NK-92 treated with Interleukin-12 subunit alpha and Interleukin-12 subunit beta, amount 100 ng/mL, for 24 hours (cell line): ENCODE results near the gene SIRPG.
"Not testable (repeated sequence)": the region's sequence is repeated elsewhere in the genome, so short reads cannot be mapped to it uniquely, and the experiment has no call there.

Experiments
- DNase-seq: peaks from one replicate; lab custom pipeline; 2025; lab: John Stamatoyannopoulos, UW

Gene SIRPG

DNA sequence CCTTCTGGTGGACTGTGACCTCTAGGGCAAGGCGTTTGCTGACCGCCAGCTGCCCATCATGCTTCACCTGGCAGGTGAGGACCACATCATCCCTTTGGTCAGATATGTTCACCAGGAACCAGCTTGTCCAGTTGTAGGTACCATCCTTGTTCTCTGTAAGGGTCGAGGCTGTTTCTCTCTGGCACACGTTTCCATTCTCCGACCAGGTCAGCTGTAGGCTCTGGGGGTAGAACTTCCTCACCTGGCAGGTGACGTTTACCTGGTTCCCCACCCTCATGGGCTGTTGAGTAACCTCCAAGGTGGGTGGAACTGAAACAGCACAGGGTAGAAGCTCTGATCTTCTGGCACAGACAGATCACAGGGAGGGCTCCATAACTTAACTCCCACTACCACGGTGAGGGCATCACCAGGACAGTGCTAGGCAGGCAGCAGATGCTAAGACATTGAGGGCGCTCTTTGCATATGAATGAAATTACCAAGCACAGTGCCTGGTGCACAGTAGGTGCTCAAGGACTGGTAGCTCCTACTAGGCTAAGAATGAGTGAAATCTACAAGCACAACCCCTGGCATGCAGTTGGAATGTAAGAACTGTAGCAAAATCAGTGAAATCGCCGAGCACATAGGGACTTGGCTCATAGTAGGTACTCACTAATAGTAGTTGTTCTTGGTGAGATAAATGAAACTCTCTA, 22.1 kb downstream of the SIRPG start:
- no peak for DNase-seq

DNA sequence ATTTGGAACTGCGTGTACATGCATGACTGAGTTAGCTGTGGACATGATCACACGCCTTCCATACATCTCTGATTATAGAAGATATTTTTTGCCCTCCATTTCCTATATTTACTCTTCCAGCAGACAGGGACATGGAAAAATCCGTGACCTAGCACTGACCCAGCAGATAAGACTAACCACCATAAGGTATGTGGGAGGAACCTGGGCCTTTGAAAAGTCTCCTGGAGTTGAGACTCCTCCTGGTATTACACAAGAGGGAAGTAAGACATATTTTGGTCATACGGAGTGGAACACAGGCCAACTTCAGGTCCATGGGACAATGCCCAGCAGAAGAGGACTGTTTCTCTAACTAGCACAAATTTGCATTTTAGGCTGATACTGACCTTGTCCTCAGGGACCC, 24.0 kb downstream of the SIRPG start:
- no peak for DNase-seq

DNA sequence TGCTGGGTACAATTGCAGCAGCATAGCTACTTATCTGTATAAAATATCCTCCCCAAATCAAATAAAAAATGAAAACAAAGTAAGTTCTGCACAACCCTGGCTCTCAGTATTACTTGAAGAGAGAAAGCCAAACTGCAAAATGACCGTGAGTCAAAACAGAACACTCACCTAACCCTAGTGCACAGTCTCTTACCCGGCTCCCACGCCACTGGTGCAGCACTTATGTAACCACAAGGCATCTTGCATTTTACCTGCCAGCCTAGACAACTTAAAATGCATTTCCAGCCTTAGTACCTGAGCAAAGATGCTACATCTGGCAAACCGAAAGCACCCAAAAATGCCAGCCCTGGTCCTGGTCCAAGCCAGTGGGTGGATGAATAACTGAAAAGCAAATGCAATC, 25.4 kb downstream of the SIRPG start:
- DNase-seq: no peak

DNA sequence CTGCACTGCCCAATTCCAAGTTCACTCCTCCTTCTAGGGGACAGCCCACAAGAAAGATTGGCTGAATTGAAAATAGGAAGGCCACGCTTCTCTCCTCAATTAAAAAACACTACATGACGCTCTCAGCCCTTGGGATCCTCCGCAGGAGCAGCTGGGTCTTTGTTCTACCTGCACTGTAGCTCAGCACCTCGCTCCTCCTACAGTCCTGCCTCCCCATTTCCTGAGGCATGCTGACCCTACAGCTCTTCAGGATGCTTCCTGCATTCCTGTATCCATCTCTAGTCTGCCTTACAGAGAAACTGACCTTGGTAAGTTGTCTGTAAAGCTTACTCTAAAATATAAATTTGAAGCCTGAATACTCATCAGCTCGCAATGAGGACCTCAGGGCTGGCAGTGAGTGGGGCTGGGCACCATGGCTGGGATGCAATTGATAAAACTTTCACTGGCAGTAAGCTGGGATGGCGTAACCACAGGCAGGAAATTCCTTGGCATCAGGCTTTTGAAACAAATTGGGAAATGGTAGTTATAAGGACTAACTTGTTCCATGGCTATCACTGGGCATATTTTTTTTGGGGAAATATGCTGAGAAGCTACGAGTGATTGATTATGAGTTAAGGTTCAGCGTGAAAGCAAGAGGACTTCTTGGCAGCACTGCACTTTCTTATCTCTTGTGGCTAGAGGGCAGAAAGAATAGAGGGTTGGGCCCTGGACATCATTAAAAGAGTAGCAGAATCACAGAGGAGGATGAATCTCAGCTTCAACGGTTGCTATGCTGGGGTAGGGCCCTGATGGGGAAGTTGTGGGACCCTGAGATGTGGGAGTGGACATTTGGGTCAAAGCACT, 26.0 kb downstream of the SIRPG start:
- no peak for DNase-seq

DNA sequence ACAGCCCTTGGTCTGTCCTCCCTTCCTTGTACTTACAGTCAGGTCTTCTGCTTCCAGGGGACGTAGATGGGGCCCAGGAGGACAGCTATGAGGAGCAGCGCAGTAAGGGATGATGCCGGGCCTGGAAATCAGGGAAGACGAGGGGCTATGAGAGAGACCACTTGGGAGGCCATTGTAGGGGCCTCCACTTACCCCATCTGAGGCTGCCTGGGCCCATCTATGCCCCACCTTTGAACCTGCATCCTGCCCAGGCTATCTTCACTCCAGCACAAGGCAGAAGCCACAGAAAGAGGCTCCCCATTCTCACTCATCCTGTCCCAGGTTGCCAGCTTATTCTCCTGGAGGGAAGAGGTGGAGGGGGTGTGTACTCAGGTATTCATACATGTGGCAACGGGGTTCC, 27.4 kb downstream of the SIRPG start:
- no peak for DNase-seq

DNA sequence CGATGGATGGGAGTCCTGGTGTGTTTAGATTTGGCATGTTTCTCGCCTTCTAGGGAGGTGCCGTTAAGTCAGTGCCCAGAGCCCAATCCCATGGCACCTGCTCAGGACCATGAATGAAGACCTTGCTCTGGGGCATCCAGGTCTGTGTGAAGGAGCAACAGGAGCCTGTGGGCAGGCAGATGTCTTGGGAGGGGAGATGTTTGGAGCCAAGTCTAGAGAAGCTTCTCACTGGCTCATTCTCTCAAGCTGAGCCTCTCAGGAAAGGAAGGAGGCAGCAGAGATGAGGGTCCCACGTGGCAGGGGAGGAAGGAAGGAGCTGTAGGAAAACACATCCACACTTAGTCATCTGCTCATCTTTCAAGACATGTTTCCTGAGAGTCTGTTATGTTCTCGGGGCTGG, 28.3 kb downstream of the SIRPG start:
- no peak for DNase-seq

DNA sequence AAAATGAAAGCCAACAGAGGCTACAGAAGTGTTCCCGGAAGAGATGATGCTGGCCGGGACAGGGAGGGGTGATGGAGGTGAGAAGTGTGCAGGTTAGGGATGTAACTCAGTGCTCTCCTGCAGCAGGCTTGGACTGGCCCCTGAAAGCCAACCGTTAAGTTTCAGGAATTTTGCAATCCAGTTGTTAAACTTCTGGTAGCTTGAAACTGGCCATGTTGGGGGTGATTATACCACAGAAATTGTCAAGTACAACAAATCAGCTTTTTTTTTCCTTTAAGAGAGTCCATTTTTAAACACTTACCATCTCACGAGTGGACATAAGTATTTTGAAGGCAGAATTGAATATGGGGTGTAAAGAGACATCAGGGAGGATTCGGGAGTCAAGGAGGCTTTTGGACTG, 29.0 kb downstream of the SIRPG start:
- DNase-seq: no peak

DNA sequence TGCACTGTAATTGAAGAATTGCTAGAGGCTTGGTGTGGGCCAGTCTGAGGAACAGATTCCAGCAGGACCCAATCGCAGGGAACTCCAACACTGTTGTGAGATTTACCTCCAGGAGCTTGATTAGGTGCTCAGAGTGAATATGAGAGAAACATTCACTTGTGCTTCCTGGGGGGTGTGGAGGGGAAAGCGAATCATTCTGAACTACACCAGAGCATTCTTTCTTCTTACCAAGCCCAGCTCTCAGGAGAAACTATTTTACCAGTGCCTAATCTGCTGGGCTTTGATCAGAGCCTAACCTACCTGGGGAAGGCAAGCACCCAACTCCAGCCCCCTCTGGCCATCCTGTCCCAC, 30.4 kb downstream of the SIRPG start:
- DNase-seq: no peak

DNA sequence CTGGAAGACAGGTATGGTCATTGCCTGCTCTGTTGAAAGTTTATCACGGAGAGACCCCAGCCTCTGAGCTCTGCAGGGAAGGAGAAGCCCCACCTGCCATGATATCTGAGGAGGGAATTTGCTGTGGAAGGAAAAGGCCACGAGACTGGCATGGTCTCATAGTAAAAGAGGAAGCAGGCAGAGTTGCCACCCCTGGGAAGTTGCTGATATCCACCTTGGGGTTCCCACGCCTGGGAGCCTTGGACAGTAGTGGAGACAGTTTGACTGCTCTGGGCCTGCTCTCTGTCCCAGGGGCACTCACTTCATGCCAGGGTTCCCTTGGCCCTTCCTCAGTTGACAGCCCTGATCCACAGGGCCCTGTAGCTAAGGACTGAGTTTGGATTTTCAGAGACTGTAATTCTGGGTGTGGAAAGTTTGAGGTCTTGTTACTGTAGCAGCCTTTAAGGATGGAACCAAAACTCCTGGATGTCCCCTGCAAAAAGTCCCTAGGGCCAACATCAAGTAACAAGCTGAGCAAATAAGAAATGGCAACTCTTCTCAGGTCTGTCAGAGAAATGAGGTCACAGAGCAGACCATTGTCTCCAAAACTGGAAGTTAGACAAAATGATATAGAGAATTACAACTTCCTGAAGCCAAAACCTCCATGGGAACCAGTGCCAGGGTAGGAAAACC, 30.9 kb downstream of the SIRPG start:
- no peak for DNase-seq

DNA sequence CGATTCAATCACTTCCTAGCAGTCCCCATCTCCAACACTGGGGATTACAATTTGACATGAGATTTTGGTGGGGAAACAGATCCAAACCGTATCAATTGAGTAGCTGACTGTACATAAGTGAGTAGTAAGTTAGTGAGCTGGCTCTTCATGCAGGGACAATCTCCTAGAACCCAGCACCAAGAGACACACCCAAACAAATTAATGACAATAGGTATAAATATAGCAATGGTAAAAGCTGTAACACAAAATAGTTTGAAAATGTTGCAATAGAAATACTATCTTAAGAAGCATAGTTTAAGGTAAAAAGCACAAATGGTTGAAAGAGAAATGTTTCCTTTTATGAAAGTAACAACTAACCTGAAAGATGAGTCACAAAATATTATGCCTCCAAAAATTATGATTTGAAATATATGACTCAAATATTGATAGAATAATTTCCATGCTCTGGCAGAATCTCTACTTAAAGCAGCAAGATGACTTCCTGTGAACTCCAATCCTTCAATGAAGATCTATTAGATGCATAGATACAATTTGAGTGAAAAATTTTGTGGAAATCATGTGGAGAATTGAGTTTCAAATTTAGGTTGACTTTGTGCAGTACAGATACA, 32.4 kb downstream of the SIRPG start:
- DNase-seq: no peak

DNA sequence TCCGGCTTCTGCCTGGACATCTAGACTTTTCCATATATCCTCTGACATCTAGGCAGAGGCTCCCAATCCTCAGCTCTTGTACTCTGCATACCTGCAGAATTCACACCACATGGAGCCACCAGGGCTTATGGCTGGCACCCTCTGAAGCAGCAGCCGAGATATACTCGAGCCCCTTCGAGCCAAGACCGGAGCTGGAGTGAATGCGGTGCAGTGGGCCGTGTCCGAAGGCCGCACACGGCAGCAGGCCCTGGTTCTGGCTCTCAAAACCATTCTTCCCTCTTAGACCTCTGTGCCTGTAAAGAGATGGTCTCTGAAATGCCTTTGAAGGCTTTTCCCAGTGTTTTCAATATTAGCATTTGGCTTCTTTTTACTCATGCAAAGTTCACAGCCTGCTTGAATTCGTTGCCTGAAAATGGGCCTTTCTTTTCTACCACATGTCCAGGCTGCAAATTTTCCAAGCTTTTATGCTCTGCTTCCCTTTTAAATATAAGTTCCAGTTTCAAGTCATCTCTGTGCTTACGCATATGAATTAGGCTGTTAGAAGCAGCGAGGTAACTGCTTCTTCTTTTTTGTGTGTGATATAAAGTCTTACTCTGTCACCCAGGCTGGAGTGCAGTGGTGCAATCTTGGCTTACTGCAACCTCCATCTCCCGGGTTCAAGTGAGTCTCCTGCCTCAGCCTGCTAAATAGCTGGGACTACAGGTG, 33.9 kb downstream of the SIRPG start:
- no peak for DNase-seq

DNA sequence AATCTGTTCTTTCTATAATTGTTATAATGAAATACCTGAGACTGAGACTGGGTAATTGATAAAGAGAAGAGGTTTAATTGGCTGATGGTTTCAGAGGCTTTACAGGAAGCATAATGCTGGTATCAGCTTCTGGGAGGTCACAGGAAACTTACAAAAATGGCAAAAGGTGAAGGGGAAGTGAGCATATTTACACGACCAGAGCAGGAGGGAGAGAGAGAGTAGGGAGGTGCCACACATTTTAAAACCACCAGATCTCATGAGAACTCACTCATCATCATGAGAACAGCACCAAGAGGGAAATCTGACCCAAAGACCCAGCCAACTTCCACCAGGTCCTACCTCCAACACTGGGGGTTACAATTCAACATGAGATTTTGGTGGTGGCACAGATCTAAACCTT, 35.1 kb downstream of the SIRPG start:
- DNase-seq: no peak

DNA sequence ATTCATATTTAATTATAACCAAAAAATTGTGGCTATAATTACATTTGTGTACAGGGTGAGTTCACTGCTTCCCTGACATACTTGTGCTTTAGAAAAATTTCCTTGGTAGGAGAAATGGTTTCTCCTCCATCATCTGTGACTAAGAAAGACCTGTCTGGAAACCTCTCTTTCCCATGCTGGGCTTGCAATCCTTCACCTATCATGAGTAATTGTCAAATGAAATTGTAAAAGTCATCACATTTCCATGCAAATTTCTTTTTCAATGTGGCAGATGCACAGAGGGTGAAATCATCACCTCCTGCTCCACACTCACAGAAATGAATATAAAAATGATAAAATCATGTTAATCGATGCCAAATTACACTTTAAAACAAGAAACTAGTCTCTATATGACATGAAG, 36.3 kb downstream of the SIRPG start:
- no peak for DNase-seq

DNA sequence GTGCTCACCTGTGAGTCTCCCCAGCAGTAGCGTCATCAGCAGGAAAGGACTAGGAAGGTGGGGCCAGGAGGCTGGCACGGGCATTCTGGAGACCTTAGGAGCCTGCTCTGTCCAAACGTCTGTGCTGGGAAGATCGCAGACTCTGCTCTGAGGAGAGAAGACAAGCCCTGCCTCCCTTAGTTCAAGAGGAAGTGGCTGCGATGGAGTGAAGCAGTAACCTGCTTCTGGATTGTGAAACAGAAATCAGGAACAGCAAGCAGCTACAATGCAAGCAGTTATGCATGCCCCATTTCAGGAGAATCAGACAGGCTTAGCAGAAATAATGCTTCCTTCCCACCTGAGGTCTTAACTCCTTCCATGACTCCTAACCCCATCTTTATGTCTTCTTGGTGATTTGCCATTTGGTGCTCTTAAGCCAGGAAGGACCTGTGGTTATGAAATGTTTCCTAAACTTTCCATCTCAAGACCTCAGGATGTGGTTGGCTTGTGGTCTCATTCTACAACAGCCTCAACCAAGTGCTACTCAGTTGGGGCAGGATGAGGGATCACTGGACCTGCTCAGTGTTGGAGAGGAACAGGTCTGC, 37.6 kb downstream of the SIRPG start, which contains the start of gene SIRPB1:
Gene SIRPB1 (minus strand): TSS at position 149 of the 584 bp plus-strand sequence. CDS start 65 bp downstream, at position 84.
- DNase-seq: no peak

DNA sequence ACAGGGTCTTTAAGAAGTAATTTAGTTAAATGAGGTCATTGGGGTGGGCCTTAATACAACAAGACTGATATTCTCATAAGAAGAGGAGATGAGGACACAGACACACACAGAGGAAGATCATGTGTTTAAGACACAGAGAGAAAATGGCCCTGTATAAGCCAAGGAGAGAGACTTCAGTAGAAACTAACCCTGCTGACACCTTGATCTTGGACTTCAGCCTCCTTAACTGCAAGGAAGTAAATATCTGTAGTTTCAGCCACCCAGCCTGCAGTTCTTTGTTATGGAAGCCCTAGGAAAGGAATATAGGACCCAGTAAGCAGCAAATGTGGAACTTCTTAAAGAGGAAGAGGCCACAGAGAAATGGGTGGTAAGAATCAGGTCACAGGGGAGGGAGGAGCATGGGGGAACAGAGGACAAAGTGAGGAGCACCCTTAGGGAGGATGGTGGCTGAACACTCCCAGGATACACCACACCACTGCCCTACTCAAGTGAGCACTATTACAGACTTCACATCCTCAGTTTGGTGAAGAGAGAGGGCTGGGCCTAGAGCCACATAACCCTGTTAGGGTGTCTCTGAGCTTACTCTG, 38.5 kb downstream of the SIRPG start:
- DNase-seq: no peak

DNA sequence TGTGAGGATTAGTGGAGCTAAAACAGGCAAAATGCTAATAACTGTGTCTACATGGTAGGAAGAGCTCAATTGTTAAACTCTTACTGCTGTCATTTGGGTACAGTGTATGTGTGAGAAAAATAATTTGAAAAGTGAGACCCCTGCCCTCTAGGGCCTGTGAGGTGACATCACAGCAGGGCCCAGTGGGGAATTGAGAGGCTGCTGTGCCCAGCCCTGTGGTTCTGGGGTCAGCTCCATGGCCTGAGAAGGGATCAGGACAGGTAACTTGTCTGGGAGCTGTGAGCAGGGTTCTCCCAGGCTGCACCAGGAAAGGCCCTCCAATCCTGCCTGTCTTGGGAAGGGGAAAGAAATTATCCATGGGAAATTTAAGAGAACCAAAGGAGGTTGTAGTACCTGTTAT, 39.1 kb downstream of the SIRPG start:
- DNase-seq: no peak

DNA sequence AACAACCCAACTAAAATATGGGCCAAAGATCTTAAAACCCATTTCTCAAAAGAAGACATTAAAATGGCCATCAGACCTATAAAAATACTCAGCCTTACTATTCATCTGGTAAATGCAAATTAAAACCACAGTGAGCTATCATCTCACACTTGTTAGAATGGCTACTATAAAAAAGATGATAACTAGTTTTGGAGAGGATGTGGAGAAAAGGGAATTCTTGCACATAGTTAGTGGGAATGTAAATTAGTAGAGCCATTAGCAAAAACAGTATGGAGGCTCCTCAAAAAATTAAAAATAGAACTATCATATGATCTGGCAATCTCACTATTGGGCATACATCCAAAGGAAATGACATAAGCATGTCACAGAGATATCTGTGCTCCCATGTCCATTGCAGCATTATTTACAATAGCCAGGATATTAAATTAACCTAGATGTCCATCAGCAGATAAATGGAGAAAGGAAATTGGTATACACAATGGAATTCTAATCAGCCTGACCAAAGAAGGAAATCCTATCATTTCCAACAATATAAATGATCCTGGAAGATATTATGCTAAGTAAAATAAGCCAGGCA, 40.6 kb downstream of the SIRPG start:
- DNase-seq: no peak

DNA sequence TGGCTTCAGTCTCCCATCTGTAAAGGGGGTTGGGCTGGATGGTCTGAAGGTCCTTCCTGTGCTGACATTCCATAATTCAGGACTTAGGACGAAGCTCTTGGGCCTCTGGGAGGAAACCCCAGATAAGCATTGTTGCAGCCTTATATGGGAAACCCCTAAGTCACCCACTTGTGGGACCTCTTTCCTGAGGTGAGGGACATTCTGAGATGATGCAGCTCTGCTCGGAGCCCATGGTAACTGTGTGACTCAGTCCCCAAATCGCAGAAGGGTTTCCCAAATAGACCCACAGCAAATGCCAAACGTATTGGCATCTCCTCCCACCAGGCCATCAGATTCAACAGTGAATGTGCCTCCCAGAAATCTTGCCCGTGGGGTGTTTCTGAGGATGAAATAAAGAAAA, 47.2 kb downstream of the SIRPG start:
- DNase-seq: not testable (repeated sequence)

DNA sequence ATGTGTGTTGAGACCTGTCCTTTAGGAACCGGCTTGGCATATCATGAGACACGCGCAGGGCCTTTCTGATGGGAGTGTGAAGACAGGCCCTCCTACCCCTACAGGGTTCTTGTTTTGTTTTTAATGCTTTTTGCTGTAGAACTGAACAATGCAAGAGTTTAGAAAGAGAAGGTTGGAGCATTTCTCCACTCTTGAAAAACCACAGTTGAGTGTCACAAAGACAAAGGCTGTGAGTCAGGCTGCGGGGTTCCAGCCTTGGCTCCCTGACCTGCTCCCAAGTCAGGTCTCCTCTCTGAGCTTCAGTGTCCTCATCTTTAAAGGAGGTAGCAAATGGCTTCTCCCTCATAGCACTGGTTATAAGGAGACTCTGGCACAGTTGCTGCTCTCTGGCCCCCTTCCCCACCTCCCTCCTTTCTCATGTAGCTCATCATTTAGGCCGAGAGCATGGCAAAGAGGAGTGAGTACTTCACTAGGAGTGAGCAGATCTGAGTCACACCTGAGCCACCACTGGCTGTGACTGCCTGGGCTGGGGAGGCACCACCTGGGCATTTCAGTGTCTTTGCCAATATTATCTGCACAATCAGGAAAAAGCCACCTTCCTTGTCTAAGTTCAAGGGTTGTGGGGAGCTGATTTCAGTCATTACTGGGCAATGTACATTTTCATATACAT, 48.8 kb downstream of the SIRPG start:
- DNase-seq: not testable (repeated sequence)

DNA sequence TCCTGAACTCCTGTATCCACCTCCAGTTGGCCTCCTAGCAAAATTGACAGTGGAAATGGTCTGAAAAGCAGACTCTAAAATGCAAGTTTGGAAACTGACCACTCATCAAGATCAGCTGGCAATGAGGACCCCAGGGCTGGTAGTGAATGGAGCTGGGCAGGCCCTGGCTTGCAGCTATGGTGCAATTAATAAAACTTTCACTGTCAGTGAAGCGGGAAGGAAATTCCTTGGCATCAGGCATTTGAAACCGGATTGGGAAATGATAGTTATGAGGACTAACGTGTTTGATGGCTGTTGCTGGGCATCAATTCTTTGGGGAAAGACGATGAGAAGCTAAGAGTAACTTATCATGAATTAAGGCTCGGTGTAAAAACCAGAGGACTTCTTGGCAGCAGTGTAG, 56.8 kb downstream of the SIRPG start:
- DNase-seq: no peak
